H9 (cell line): ENCODE data around the gene NUTF2. TPM values are rescaled to one million over a fixed set of nuclear protein-coding genes. Genes with fewer than 3 reads are reported as not detected.
A peak's percentile ranks its signal among the peaks of the same experiment; 100 is the strongest.

ENCODE experiments used
- DNase-seq: peaks from one replicate; pipeline ENCODE4 v3.0.0-alpha.2; 2017
- H2AFZ ChIP-seq: one replicate; pipeline ENCODE4 v1.6.1; 2013; ENCODE audit warnings: mild to moderate bottlenecking, low read length, control low read depth, moderate library complexity
- H2AK5ac ChIP-seq: 2 replicates; pipeline ENCODE4 v1.6.1; 2013; ENCODE audit warnings: low read length, control low read depth, mixed read lengths; ENCODE audit not compliant: insufficient read length
- H2BK120ac ChIP-seq: one replicate; pipeline ENCODE4 v1.6.1; 2013; ENCODE audit warnings: low read depth, mild to moderate bottlenecking, low read length, control low read depth, inconsistent platforms; ENCODE audit not compliant: poor library complexity, severe bottlenecking
- H2BK12ac ChIP-seq: 2 replicates; pipeline ENCODE4 v1.6.1; 2013; ENCODE audit warnings: low read length, control low read depth, mixed read lengths, low read depth; ENCODE audit not compliant: insufficient read length
- H2BK15ac ChIP-seq: 2 replicates; pipeline ENCODE4 v1.6.1; 2013; ENCODE audit warnings: low read depth, low read length, control low read depth
- H2BK20ac ChIP-seq: one replicate; pipeline ENCODE4 v1.6.1; 2013; ENCODE audit warnings: low read depth, mild to moderate bottlenecking, low read length, control low read depth, inconsistent platforms; ENCODE audit not compliant: poor library complexity, severe bottlenecking
- H2BK5ac ChIP-seq: 2 replicates; pipeline ENCODE4 v1.6.1; 2013; ENCODE audit warnings: low read length, control low read depth, mixed read lengths; ENCODE audit not compliant: insufficient read length
- H3K14ac ChIP-seq: 2 replicates; pipeline ENCODE4 v1.6.1; 2013; ENCODE audit warnings: low read length, control low read depth; ENCODE audit not compliant: insufficient read depth
- H3K18ac ChIP-seq: 2 replicates; pipeline ENCODE4 v1.6.1; 2013; ENCODE audit warnings: low read depth, mild to moderate bottlenecking, mixed read lengths, low read length, control low read depth; ENCODE audit not compliant: insufficient read length
- H3K23ac ChIP-seq: 2 replicates; pipeline ENCODE4 v1.6.1; 2013; ENCODE audit warnings: low read length, control low read depth, mixed read lengths, low read depth; ENCODE audit not compliant: insufficient read length
- H3K23me2 ChIP-seq: 2 replicates; pipeline ENCODE4 v1.6.1; 2013; ENCODE audit warnings: low read depth, mild to moderate bottlenecking, mixed read lengths, low read length, control low read depth; ENCODE audit not compliant: insufficient read length, poor library complexity, severe bottlenecking
- H3K27ac ChIP-seq: 2 replicates; pipeline ENCODE4 v1.5.1; 2013; ENCODE audit warnings: low read length, control low read depth, mixed read lengths, low read depth; ENCODE audit not compliant: insufficient read length
- H3K27me3 ChIP-seq: 2 replicates; pipeline ENCODE4 v1.6.1; 2013; ENCODE audit warnings: low read length, control low read depth, inconsistent platforms; ENCODE audit not compliant: insufficient read depth
- H3K4ac ChIP-seq: 2 replicates; pipeline ENCODE4 v1.6.1; 2013; ENCODE audit warnings: low read depth, mild to moderate bottlenecking, control low read depth, inconsistent platforms, low read length, moderate library complexity
- H3K4me1 ChIP-seq: 2 replicates; pipeline ENCODE4 v1.6.1; 2013; ENCODE audit warnings: low read length, control low read depth, inconsistent platforms; ENCODE audit not compliant: insufficient read depth
- H3K4me2 ChIP-seq: 2 replicates; pipeline ENCODE4 v1.6.1; 2013; ENCODE audit warnings: low read length, control low read depth, mixed read lengths; ENCODE audit not compliant: insufficient read length, insufficient read depth
- H3K56ac ChIP-seq: 2 replicates; pipeline ENCODE4 v1.6.1; 2013; ENCODE audit warnings: low read depth, mild to moderate bottlenecking, mixed read lengths, low read length, control low read depth; ENCODE audit not compliant: insufficient read length
- H3K79me1 ChIP-seq: 2 replicates; pipeline ENCODE4 v1.6.1; 2013; ENCODE audit warnings: low read depth, mild to moderate bottlenecking, moderate library complexity, low read length, control low read depth, inconsistent platforms; ENCODE audit not compliant: insufficient read depth, poor library complexity, severe bottlenecking
- H3K79me2 ChIP-seq: 2 replicates; pipeline ENCODE4 v1.6.1; 2013; ENCODE audit warnings: low read length, control low read depth, inconsistent platforms; ENCODE audit not compliant: insufficient read depth
- H3K9ac ChIP-seq: 2 replicates; pipeline ENCODE4 v1.6.1; 2013; ENCODE audit warnings: low read length, control low read depth, mixed read lengths; ENCODE audit not compliant: insufficient read length; ENCODE audit errors: extremely low read depth
- H3K9me3 ChIP-seq: one replicate; pipeline ENCODE4 v1.6.1; 2013; ENCODE audit warnings: low read depth, low read length, inconsistent platforms; ENCODE audit not compliant: control insufficient read depth
- H3T11ph ChIP-seq: one replicate; pipeline ENCODE4 v1.6.1; 2013; ENCODE audit warnings: mild to moderate bottlenecking, low read length, control low read depth, inconsistent platforms
- H4K20me1 ChIP-seq: one replicate; pipeline ENCODE4 v1.6.1; 2013; ENCODE audit not compliant: control insufficient read depth, insufficient read length, insufficient read depth
- H4K5ac ChIP-seq: 2 replicates; pipeline ENCODE4 v1.6.1; 2013; ENCODE audit warnings: low read depth, mild to moderate bottlenecking, mixed read lengths, low read length, control low read depth; ENCODE audit not compliant: insufficient read length
- H4K8ac ChIP-seq: replicated peaks from 2 replicates; pipeline ENCODE4 v1.6.1; 2013; ENCODE audit warnings: low read length, control low read depth, mixed read lengths, low read depth; ENCODE audit not compliant: insufficient read length
- H4K91ac ChIP-seq: 2 replicates; pipeline ENCODE4 v1.6.1; 2013; ENCODE audit warnings: low read depth, mild to moderate bottlenecking, moderate library complexity, mixed read lengths, low read length, control low read depth; ENCODE audit not compliant: insufficient read length
- H3K27ac Mint-ChIP-seq, 3 experiments: 2 replicates in 2 of 3; 3 replicates in 1 of 3; pipeline ENCODE4 v1.8.0; 2020 to 2021; ENCODE audit warnings: mixed read lengths in 3 of 3, mild to moderate bottlenecking in 1 of 3, moderate library complexity in 1 of 3
- H3K27me3 Mint-ChIP-seq: 2 replicates; pipeline ENCODE4 v1.8.0; 2021; ENCODE audit warnings: low read depth, mild to moderate bottlenecking, moderate library complexity, mixed read lengths
- H3K36me3 Mint-ChIP-seq, 3 experiments: 2 replicates in 2 of 3; 3 replicates in 1 of 3; pipeline ENCODE4 v1.8.0; 2020 to 2021; ENCODE audit warnings: low read depth in 3 of 3, mixed read lengths in 3 of 3; ENCODE audit not compliant: insufficient read depth in 1 of 3
- H3K4me1 Mint-ChIP-seq, 2 experiments: 2 replicates each; pipeline ENCODE4 v1.8.0; 2020; ENCODE audit warnings: mixed read lengths in 2 of 2
- H3K4me3 Mint-ChIP-seq, 2 experiments: 2 replicates in 1 of 2; 3 replicates in 1 of 2; pipeline ENCODE4 v1.8.0; 2020 to 2021; ENCODE audit warnings: mild to moderate bottlenecking in 2 of 2, mixed read lengths in 2 of 2, moderate library complexity in 1 of 2
- H3K9me3 Mint-ChIP-seq, 2 experiments: 2 replicates in 1 of 2; 3 replicates in 1 of 2; pipeline ENCODE4 v1.8.0; 2020; ENCODE audit warnings: mild to moderate bottlenecking in 2 of 2, mixed read lengths in 2 of 2, moderate library complexity in 1 of 2
- WGBS: extraction: QIAGEN DNeasy Blood & Tissue Kit; methylation state at CpG from one replicate; pipeline ENCODE4 v1.1.7; 2013; ENCODE audit warnings: missing lambda C conversion rate, low lambda C conversion rate, mixed read lengths; ENCODE audit not compliant: insufficient read length; ENCODE audit errors: extremely low coverage; 5-methylcytosine and 5-hydroxymethylcytosine counted together
- total RNA-seq: library from RNA; stranded (reverse); gene quantifications from 2 replicates; pipeline ENCODE4 v1.2.1, GENCODE V29; 2021
- TF ChIP-seq, protein P1 (sequence below): fragments of 200-600 bp; sonication (generic); conservative IDR thresholded peaks from 3 replicates; pipeline ENCODE4 v1.8.0; 2021; ENCODE audit warnings: antibody characterized with exemption, mild to moderate bottlenecking

NUTF2 gene
- total RNA-seq, 1 experiment from 2014 or later, result 198 TPM

DNA sequence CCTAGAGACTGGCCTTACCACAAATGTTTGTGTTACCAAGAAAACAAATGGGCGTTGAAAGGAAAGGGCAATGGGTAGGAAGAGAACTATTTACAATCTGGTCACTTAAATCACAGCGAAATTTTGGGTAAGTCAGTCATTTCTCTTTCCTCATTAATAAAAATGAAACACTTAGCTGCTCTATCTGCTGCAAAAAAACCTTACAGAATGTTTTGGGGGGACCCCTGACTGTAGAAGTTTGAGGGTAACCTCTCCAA is 742 bp upstream of the NUTF2 start:
- no peak overlapping the region for H3K56ac ChIP-seq
- peak overlapping the region; percentile 82 for H3K4me2 ChIP-seq
- no peak overlapping the region for H3K23ac ChIP-seq
- H3K18ac ChIP-seq, result peak overlapping the region; percentile 55
- H3K23me2 ChIP-seq, result peaks cover 14% of the 10 kb centered on the region
- H4K91ac ChIP-seq, result no peak overlapping the region
- peaks cover 11 to 22% (median 14%) of the 10 kb centered on the region in 3 experiments for H3K36me3 Mint-ChIP-seq
- no peak overlapping the region for H2BK5ac ChIP-seq
- no peak overlapping the region for H2BK120ac ChIP-seq
- TF ChIP-seq, protein P1, sequence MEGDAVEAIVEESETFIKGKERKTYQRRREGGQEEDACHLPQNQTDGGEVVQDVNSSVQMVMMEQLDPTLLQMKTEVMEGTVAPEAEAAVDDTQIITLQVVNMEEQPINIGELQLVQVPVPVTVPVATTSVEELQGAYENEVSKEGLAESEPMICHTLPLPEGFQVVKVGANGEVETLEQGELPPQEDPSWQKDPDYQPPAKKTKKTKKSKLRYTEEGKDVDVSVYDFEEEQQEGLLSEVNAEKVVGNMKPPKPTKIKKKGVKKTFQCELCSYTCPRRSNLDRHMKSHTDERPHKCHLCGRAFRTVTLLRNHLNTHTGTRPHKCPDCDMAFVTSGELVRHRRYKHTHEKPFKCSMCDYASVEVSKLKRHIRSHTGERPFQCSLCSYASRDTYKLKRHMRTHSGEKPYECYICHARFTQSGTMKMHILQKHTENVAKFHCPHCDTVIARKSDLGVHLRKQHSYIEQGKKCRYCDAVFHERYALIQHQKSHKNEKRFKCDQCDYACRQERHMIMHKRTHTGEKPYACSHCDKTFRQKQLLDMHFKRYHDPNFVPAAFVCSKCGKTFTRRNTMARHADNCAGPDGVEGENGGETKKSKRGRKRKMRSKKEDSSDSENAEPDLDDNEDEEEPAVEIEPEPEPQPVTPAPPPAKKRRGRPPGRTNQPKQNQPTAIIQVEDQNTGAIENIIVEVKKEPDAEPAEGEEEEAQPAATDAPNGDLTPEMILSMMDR, result no peak
- peak overlapping the region; percentile 81 for H3K14ac ChIP-seq
- H2BK20ac ChIP-seq, result no peak overlapping the region
- H4K20me1 ChIP-seq, result no peaks in the 10 kb centered on the region
- H3K4me1 ChIP-seq, result peaks cover 10% of the 10 kb centered on the region; the same call in 1 of the 2 replicates
- H2AK5ac ChIP-seq, result no peak overlapping the region
- no peaks in the 10 kb centered on the region for H3K27me3 ChIP-seq
- peak overlapping the region; percentile 80 for H3K9ac ChIP-seq
- H3K27me3 Mint-ChIP-seq, result no peaks in the 10 kb centered on the region
- H3K79me2 ChIP-seq, result peaks cover 20% of the 10 kb centered on the region; the same call in 1 of the 2 replicates
- peak overlapping the region; percentile 61 for H3K27ac ChIP-seq
- no peak overlapping the region for H3K4ac ChIP-seq
- H4K5ac ChIP-seq, result no peak overlapping the region
- H2AFZ ChIP-seq, result no peak overlapping the region
- WGBS, result no CpG with 5 or more reads among the region's 2 CpGs
- no peak overlapping the region for H4K8ac ChIP-seq
- no peak overlapping the region for H2BK15ac ChIP-seq
- H3K9me3 Mint-ChIP-seq, result peaks cover 0 to 2% of the 10 kb centered on the region in 2 experiments; a peak in 1 of 5 replicates
- H3K4me3 Mint-ChIP-seq, result peak overlapping the region; percentile 73 to 91
- H3K27ac Mint-ChIP-seq, result peak overlapping the region; percentile 93 to 98 (median 96); a peak in 6 of 7 replicates
- no peaks in the 10 kb centered on the region for H3K9me3 ChIP-seq
- H3K79me1 ChIP-seq, result no peaks in the 10 kb centered on the region
- DNase-seq, result no peak
- H3K4me1 Mint-ChIP-seq, result peaks cover 46 to 50% of the 10 kb centered on the region in 2 experiments
- H3T11ph ChIP-seq, result no peak overlapping the region
- no peak overlapping the region for H2BK12ac ChIP-seq
